GM21717 (cell line): ENCODE measurements around the gene CPXM2.
"Not testable (repeated sequence)": the region's sequence is repeated elsewhere in the genome, so short reads cannot be mapped to it uniquely, and the experiment has no call there.

Experiments used
- ATAC-seq: cut with Tn5 transposase; IDR thresholded peaks from one replicate; pipeline ENCODE4 v1.9.1; 2021; ENCODE audit warnings: mild to moderate bottlenecking, moderate library complexity; ENCODE audit not compliant: unreplicated experiment

Gene CPXM2

DNA sequence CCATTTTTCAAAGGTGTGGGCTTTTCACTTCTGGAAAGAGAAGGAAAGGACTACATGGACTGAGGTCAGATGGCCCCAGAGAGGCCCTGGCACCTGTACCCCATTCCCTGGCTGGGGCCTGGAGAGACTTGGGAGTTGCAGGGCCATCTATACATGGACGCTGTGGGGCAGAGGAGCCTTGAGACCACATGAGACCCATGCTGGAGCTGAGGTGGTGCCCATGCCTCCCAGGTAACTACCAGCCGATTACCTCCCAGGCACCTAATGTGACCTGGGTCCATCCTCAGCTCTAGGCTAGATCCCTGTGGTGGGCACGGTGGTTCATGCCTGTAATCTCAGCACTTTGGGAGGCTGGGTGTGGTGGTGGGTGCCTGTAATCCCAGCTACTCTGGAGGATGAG lies 144.2 kb downstream of the CPXM2 start:
- ATAC-seq, result no peak

DNA sequence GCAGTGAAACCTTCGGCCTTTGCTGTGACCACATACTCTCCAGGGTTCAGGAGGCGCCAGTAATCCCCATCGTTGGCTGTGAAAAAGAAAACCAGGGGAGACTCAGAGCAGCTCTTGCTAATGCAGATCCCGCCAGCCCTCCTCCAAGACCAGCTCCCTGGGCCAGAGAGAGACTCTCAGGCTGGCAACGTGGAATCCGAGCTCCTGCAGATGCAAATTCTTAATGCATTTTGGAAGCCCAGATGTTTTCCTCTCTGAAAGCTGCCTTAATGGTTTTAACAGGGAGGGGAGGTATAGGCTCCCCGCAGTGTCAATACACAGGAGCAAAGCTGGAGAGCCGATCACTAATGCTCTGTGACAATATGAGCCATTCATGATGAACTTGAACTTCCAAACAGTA lies 144.7 kb downstream of the CPXM2 start:
- no peak for ATAC-seq

GRCh38 chr10:123746520-123746919 lies 145.1 kb downstream of the CPXM2 start:
- no peak for ATAC-seq

DNA sequence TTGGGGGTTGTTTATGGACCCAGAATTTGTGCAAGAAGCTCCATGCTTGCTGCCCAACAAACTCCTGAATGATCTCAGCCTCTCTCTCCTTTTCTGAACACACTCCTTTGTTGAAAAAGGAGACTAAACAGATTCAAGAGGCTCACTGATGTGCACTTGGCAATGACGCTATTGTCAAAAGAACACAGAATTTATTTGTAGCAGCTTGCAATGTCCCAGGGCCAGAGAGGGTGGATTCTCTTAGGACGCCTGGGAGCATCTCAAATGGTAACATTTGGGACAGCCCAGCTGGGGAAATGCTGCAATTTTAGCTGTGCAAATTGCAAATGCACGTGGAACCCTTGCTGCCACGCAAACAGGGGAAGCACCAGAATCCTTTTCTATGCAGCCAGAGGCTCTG lies 145.5 kb downstream of the CPXM2 start:
- no peak for ATAC-seq

- no peak for ATAC-seq
These were observed 147.4 kb downstream of the CPXM2 start for GRCh38 chr10:123744224-123744536.

GRCh38 chr10:123743441-123744223 lies 148.0 kb downstream of the CPXM2 start:
- ATAC-seq, result no peak

DNA sequence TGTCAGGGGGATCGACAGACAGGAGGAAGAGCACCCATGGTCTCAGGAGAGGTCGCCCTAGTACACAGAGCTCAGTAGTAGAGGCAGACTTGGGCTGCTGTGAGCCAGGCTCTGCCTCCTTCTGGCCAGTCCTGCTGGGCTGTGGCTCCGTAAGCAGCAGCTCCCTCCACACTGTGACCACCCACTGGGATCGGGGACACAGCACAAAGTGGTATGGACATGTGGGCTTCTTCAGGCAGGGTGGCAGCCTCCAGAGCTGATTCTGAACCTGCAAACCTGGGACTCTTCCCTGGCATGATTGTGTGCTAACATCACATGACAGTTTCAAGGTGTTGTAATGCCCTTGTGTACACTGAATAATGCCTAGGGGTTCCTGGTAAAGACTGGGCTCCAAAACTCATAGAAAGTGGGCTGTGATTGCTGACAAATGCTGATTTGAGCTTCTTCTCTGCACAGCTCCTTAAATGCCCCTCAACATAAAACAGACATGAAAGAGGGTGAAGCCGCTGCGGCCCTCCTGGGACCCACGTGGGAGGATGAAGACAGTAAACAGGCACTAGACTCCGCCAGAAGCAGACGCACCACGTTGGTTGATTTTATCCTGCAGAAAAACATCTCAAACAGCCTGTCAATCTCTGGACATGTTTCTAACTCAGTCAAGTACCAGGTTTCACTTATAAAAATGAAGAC lies 148.7 kb downstream of the CPXM2 start:
- no peak for ATAC-seq

DNA sequence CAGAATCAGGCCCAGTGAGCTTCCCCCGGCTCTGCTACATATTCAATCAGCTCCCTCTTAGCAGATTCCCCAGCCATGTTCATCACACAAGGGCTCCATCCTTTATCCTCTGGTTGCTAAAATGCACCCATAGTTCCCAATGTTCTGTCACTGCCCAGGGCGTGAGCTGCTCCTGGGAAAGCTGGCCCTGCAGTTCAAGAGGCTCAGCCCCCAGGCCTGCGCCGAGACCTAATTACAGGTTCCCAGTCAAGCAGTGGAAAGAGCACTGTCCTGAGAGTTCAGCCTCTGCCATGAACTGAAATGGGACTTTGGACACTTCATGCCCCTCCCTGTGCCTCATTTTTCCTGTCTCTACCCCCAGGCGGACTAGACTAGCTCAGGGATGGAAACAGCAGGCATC lies 149.9 kb downstream of the CPXM2 start:
- no peak for ATAC-seq

- ATAC-seq, result no peak
These were observed 150.5 kb downstream of the CPXM2 start for GRCh38 chr10:123741146-123741545.

- not testable (repeated sequence) for ATAC-seq
These were observed 154.7 kb downstream of the CPXM2 start for GRCh38 chr10:123736917-123737316.

DNA sequence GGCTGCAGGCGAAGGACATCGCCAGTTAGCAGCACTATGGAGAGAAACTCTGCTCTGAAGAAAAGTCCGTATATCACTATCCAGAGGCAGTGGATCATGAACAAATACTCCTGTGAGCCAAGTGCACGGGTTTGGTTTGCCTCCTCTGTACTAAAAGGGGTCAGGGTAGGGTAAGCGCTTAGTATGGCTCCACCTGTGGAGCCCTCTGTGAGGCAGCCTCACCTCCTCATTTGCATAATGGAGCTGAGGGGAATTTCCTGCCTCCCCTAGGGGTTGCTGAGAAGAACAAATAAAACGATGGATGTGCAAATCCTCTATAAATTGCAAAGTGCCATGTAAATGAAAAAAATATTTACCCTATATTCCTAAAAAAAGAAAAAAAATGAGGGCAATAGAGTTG lies 162.1 kb downstream of the CPXM2 start:
- no peak for ATAC-seq

GRCh38 chr10:123726836-123727235 lies 164.8 kb downstream of the CPXM2 start:
- ATAC-seq, result no peak

DNA sequence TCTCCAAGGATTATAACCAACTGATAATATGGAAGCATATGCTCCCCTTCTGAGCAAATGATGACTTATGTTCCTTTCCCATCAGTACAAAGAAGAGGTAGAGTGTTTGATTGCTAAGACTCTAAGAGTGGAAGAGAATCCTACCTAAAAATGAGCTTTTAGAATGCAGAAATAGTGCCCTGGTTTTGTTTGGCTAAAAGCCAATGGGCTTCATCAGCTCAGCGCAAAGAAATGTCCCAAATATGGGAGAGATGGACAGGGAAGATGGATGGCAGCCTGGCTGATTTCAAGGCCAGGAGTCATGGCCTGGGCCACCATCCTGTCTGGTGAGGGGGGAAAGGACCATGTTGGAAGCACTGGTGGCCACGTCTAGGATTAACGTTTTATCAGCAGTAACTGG lies 165.2 kb downstream of the CPXM2 start:
- ATAC-seq, result no peak

GRCh38 chr10:123724747-123725146 lies 166.9 kb downstream of the CPXM2 start:
- ATAC-seq, result no peak

DNA sequence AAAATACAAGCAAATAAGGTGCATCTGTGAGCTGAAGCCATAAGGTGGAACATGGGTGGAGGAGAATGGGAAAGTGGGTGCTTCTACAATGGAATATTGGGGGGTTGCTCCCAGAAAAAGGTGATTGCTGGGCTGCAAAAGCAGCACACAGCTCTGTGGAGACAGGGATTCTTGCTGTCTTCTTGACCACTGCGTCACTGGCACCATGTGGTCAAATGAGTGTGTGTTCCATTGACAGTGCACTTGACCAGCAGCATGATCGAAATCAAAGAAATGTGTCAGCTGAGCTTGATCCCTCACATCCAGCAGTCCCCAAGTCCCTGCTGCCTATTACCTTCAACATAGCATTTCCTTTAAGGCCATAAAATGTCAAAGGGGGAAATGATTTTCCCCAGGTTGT lies 169.3 kb downstream of the CPXM2 start:
- no peak for ATAC-seq

- ATAC-seq, result no peak
These were observed 170.1 kb downstream of the CPXM2 start for GRCh38 chr10:123721441-123722049.

- no peak for ATAC-seq
These were observed 171.1 kb downstream of the CPXM2 start for GRCh38 chr10:123720536-123720935.

DNA sequence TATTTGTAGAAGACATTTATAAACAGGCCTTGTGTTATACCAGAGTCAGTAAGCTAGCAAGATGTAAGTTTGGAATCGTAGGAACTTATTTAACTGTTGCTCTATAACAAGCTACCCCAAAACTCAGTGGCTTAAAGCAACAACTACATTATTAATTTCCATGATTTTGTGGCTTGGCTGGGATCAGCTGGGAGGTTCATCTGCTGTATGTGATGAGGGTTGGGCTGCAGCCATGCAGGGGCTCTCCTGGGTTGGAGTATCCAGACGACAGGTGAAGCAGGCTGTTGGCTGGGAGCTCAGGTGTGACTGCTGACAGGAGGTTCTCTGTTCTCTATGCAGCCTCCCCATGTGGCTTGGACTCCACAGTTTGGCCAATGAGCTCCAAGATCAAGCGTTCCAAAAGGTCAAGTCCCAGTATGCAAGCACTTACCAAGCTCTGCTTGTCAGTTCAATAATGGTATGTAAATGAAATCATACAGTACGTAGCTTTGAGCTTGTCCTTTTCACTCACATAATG lies 173.0 kb downstream of the CPXM2 start:
- ATAC-seq, result no peak

- no peak for ATAC-seq
These were observed 174.3 kb downstream of the CPXM2 start for GRCh38 chr10:123717336-123717735.

DNA sequence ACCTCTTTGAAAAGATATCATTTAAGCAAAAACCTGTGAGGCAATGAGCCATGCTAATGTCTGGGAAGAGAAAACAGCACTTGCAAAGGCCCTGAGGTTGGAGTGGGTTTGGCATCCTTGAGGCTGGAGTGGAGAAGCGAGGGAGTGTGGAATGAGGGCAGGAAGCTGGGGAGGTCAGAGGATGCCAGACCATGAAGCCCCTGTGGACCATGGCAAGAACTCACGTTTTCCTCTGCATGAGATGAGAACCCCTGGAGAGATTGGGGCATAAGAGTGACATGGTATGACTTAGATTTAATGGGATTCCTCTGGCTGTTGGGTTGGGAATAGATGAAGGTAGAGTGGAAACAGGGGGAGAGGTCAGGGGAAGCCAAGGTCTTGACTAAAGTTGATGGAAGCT lies 176.1 kb downstream of the CPXM2 start:
- no peak for ATAC-seq

- ATAC-seq, result no peak
These were observed 185.4 kb downstream of the CPXM2 start for GRCh38 chr10:123706236-123706635.

- no peak for ATAC-seq
These were observed 186.8 kb downstream of the CPXM2 start for GRCh38 chr10:123704812-123705211.
